Activated naive CD4-positive, alpha-beta T cell (primary cell): ENCODE data around the gene CPN2.

Experiments
- DNase-seq, 4 experiments: peaks; one replicate each; lab custom pipeline; 2025; lab: John Stamatoyannopoulos, UW

The CPN2 gene

DNA sequence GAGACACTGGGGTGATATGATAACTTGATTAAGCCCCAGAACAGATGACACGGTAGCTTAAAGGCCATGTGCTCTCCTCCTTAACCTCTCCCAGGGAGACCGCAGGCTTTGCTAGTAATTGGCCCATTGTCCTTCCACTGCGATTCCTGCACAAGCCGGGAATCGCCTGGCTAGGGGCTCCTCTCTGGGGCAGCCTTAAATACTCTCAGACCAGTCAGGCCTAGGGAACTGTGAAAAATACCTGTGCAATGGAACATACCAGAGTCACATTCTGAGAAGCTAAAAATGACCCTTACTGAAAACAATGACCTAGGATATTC is 56.3 kb downstream of the CPN2 start:
- DNase-seq = no peak

GRCh38 chr3:194294199-194294894 is 56.8 kb downstream of the CPN2 start:
- DNase-seq = no peak

DNA sequence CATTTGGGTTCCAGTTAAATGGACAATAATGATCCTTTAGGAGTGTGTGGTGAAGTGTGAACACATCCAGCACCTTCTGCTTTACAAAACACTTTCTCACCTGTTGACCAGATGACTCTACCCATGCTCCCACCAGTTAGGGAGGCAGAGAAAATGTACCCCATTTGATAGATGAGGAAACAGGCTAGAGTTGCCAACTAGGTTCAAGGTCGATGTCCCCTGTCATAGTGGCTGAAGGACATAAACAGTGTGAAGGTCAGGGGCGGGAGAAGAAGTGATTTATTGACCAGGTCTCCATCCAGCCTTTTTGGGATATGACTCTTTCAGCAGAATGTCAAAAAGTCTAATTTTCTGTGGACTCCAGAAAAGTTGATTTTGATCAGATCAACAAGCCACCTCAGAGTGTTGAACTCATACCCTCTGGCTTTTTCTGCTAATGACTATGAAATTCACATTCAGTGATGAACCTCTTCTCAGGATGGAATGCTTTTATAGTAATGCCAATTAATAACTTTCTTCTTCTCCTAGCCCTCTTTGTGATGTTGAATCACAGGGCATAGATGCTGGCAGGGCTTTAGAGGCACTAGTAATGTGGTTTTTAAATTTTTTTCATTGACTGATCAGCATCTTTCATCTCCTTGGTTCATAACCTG is 57.5 kb downstream of the CPN2 start:
- no peak for DNase-seq

DNA sequence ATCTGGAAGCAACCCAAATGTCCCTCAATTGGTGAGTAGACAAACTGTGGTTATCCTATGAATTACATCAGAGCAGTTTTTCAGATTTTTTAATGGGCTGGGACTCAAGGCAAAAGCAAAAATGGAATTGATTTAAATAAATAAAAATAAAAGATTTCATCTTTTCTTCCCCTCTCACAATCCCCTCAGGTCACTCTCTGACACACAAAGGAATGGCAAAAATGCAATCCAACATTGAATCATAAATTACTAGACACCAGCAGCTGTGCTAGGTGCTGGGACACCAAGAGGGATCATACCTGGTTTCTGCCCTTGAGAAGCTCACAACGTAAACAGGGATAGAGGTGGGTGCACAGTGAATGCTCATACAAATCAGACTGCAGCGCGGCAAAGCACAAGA is 58.8 kb downstream of the CPN2 start:
- DNase-seq = no peak
